IPS DF 6.9 (cell line): ENCODE measurements around the gene EVL.

Experiments used
- DNase-seq: peaks from one replicate; pipeline ENCODE4 v3.0.0-alpha.2; 2013; ENCODE audit warnings: low read depth, low spot score
- H3K27ac ChIP-seq: one replicate; pipeline ENCODE4 v1.5.1; 2013; ENCODE audit warnings: low read length, control low read depth
- H3K27me3 ChIP-seq: 2 replicates; pipeline ENCODE4 v1.6.1; 2013; ENCODE audit warnings: mild to moderate bottlenecking, low read length; ENCODE audit not compliant: control insufficient read depth, insufficient read depth
- H3K36me3 ChIP-seq: 2 replicates; pipeline ENCODE4 v1.6.1; 2013; ENCODE audit warnings: low read length; ENCODE audit not compliant: control insufficient read depth, insufficient read depth
- H3K4me1 ChIP-seq: 2 replicates; pipeline ENCODE4 v1.6.1; 2013; ENCODE audit warnings: low read length; ENCODE audit not compliant: control insufficient read depth, insufficient read depth
- H3K4me3 ChIP-seq: 2 replicates; pipeline ENCODE4 v1.5.1; 2013; ENCODE audit warnings: mild to moderate bottlenecking, low read length
- H3K9me3 ChIP-seq: 2 replicates; pipeline ENCODE4 v1.6.1; 2013; ENCODE audit warnings: low read length, inconsistent platforms; ENCODE audit not compliant: control insufficient read depth, insufficient read depth
- WGBS: extraction: QIAGEN DNeasy Blood & Tissue Kit; methylation state at CpG from one replicate; pipeline ENCODE4 v1.1.7; 2013; ENCODE audit warnings: mixed read lengths, missing lambda C conversion rate; ENCODE audit not compliant: insufficient read length, insufficient coverage; 5-methylcytosine and 5-hydroxymethylcytosine counted together

The EVL gene

GRCh38 chr14:100065942-100066574 lies 836 bp downstream of the EVL start:
- DNase-seq, result no peak
- Histone ChIP-seq H3K27me3 (no peaks in the 10 kb centered on the region), H3K4me3 (no peak overlapping the region), H3K27ac (no peak overlapping the region), H3K4me1 (no peaks in the 10 kb centered on the region; the same call in 1 of the 2 replicates), H3K36me3 (no peaks in the 10 kb centered on the region), H3K9me3 (no peaks in the 10 kb centered on the region)
- no CpG with 5 or more reads among the region's 10 CpGs for WGBS

- no peak overlapping the region for H3K27ac ChIP-seq
- no peaks in the 10 kb centered on the region for H3K9me3 ChIP-seq
- no peak overlapping the region for H3K4me3 ChIP-seq
- no peaks in the 10 kb centered on the region for H3K36me3 ChIP-seq
- WGBS, result no CpG with 5 or more reads among the region's 10 CpGs
- no peaks in the 10 kb centered on the region; the same call in 1 of the 2 replicates for H3K4me1 ChIP-seq
- no peak for DNase-seq
- no peaks in the 10 kb centered on the region for H3K27me3 ChIP-seq
Measured at GRCh38 chr14:100066962-100067361, 1.7 kb downstream of the EVL start.

GRCh38 chr14:100067481-100067880 lies 2.3 kb downstream of the EVL start:
- Histone ChIP-seq H3K4me1 (no peaks in the 10 kb centered on the region; the same call in 1 of the 2 replicates), H3K9me3 (no peaks in the 10 kb centered on the region), H3K36me3 (no peaks in the 10 kb centered on the region), H3K27me3 (no peaks in the 10 kb centered on the region), H3K4me3 (no peak overlapping the region), H3K27ac (no peak overlapping the region)
- no CpG with 5 or more reads among the region's 6 CpGs for WGBS
- DNase-seq, result no peak

GRCh38 chr14:100067971-100068959 lies 3.0 kb downstream of the EVL start:
- Histone ChIP-seq H3K27me3 (no peaks in the 10 kb centered on the region), H3K27ac (no peak overlapping the region), H3K9me3 (no peaks in the 10 kb centered on the region), H3K4me3 (no peak overlapping the region), H3K36me3 (no peaks in the 10 kb centered on the region), H3K4me1 (no peaks in the 10 kb centered on the region; the same call in 1 of the 2 replicates)
- no CpG with 5 or more reads among the region's 18 CpGs for WGBS
- no peak for DNase-seq

GRCh38 chr14:100069161-100069800 lies 4.1 kb downstream of the EVL start:
- Histone ChIP-seq H3K4me3 (no peak overlapping the region), H3K4me1 (no peaks in the 10 kb centered on the region; the same call in 1 of the 2 replicates), H3K36me3 (no peaks in the 10 kb centered on the region), H3K27ac (no peak overlapping the region), H3K27me3 (no peaks in the 10 kb centered on the region), H3K9me3 (no peaks in the 10 kb centered on the region)
- WGBS, result no CpG with 5 or more reads among the region's 9 CpGs
- DNase-seq, result no peak

- no peak for DNase-seq
- Histone ChIP-seq H3K4me1 (no peaks in the 10 kb centered on the region; the same call in 1 of the 2 replicates), H3K36me3 (no peaks in the 10 kb centered on the region), H3K9me3 (no peaks in the 10 kb centered on the region), H3K4me3 (no peak overlapping the region), H3K27me3 (no peaks in the 10 kb centered on the region), H3K27ac (no peak overlapping the region)
- WGBS, result no CpG with 5 or more reads among the region's 11 CpGs
Measured at GRCh38 chr14:100070310-100070709, 5.1 kb downstream of the EVL start.

- no peaks in the 10 kb centered on the region; the same call in 1 of the 2 replicates for H3K4me1 ChIP-seq
- no peak for DNase-seq
Measured at GRCh38 chr14:100071545-100071944, 6.3 kb downstream of the EVL start.

GRCh38 chr14:100072783-100073346 lies 7.6 kb downstream of the EVL start:
- no peak for DNase-seq
- WGBS, result no CpG with 5 or more reads among the region's 14 CpGs
- Histone ChIP-seq H3K27ac (no peak overlapping the region), H3K4me3 (no peak overlapping the region), H3K9me3 (no peaks in the 10 kb centered on the region), H3K4me1 (no peaks in the 10 kb centered on the region), H3K27me3 (no peaks in the 10 kb centered on the region), H3K36me3 (no peaks in the 10 kb centered on the region)

More at GRCh38 chr14:100071545-100071944, 6.3 kb downstream of the EVL start:
- Histone ChIP-seq H3K9me3 (no peaks in the 10 kb centered on the region), H3K4me3 (no peak overlapping the region), H3K27me3 (no peaks in the 10 kb centered on the region), H3K36me3 (no peaks in the 10 kb centered on the region), H3K27ac (no peak overlapping the region)
- WGBS, result no CpG with 5 or more reads among the region's 3 CpGs

- H3K4me3 ChIP-seq, result no peak overlapping the region
- no peaks in the 10 kb centered on the region for H3K27me3 ChIP-seq
- no peak for DNase-seq
- no CpG with 5 or more reads among the region's 14 CpGs for WGBS
- no peaks in the 10 kb centered on the region for H3K36me3 ChIP-seq
- H3K27ac ChIP-seq, result no peak overlapping the region
- H3K9me3 ChIP-seq, result no peaks in the 10 kb centered on the region
- H3K4me1 ChIP-seq, result no peaks in the 10 kb centered on the region
Measured at GRCh38 chr14:100073576-100074430, 8.6 kb downstream of the EVL start.
